Panc1 (cell line): ENCODE measurements around the gene KRT26.

Experiments
- CTCF ChIP-seq: fragments of 450-650 bp; IDR thresholded peaks from 2 replicates; pipeline ENCODE4 v1.5.1; 2017; ENCODE audit warnings: mild to moderate bottlenecking
- TF ChIP-seq, protein P1 (sequence below), 2 experiments: IDR thresholded peaks; 2 replicates each; pipeline ENCODE4 v1.6.1; 2011 to 2012; ENCODE audit warnings: low read depth in 2 of 2, control low read depth in 1 of 2, low read length in 1 of 2, mild to moderate bottlenecking in 1 of 2, moderate library complexity in 1 of 2; ENCODE audit not compliant: insufficient read depth in 1 of 2

- no peak for TF ChIP-seq CTCF
- TF ChIP-seq, protein P1, sequence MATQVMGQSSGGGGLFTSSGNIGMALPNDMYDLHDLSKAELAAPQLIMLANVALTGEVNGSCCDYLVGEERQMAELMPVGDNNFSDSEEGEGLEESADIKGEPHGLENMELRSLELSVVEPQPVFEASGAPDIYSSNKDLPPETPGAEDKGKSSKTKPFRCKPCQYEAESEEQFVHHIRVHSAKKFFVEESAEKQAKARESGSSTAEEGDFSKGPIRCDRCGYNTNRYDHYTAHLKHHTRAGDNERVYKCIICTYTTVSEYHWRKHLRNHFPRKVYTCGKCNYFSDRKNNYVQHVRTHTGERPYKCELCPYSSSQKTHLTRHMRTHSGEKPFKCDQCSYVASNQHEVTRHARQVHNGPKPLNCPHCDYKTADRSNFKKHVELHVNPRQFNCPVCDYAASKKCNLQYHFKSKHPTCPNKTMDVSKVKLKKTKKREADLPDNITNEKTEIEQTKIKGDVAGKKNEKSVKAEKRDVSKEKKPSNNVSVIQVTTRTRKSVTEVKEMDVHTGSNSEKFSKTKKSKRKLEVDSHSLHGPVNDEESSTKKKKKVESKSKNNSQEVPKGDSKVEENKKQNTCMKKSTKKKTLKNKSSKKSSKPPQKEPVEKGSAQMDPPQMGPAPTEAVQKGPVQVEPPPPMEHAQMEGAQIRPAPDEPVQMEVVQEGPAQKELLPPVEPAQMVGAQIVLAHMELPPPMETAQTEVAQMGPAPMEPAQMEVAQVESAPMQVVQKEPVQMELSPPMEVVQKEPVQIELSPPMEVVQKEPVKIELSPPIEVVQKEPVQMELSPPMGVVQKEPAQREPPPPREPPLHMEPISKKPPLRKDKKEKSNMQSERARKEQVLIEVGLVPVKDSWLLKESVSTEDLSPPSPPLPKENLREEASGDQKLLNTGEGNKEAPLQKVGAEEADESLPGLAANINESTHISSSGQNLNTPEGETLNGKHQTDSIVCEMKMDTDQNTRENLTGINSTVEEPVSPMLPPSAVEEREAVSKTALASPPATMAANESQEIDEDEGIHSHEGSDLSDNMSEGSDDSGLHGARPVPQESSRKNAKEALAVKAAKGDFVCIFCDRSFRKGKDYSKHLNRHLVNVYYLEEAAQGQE (IDR thresholded peaks at IDR 0.05; ENCODE audit: insufficient read depth in 1 of 2, low read depth in 2 of 2, low read length in 1 of 2): no peak
These were observed 23.1 kb upstream of the KRT26 start for GRCh38 chr17:40795019-40795667.
